Endothelial cell of umbilical vein (primary cell): Measurements from ENCODE around the gene TUBB3. TPM values are rescaled to one million over a fixed set of nuclear protein-coding genes. Genes with fewer than 3 reads are reported as not detected.

Experiments used
- BruUV-seq: library from RNA; stranded (reverse); fragments of 400-500 nt; replicated peaks from 2 replicates; lab custom pipeline; 2021; lab: Mats Ljungman, UMichigan
- CTCF ChIA-PET: fragments of 300-600, 350-600 bp; sonication (Branson Sonifier 250); formaldehyde crosslinking; loops from one replicate; lab custom pipeline; 2021; ENCODE audit warnings: antibody characterized with exemption, inconsistent platforms; lab: Charles Lee
- POLR2A ChIA-PET: fragments of 300-600, 350-600 bp; sonication (Branson Sonifier 250); formaldehyde crosslinking; loops from one replicate; lab custom pipeline; 2021; ENCODE audit warnings: antibody characterized with exemption, inconsistent platforms; lab: Charles Lee
- DNase-seq: peaks from one replicate; pipeline ENCODE4 v3.0.0-alpha.2; 2011; ENCODE audit warnings: low read depth, low spot score
- FAIRE-seq: peaks from 2 replicates; lab custom pipeline; 2011; peaks lifted over from hg19 to GRCh38; lab: Jason Lieb, UNC
- H2AFZ ChIP-seq: 2 replicates; pipeline ENCODE4 v1.6.0; 2012; ENCODE audit warnings: low read depth, low read length, control low read depth, inconsistent platforms
- H3K27ac ChIP-seq: 2 replicates; pipeline ENCODE4 v1.5.1; 2011; ENCODE audit warnings: low read depth, mild to moderate bottlenecking, control low read depth, low read length, moderate library complexity; ENCODE audit not compliant: insufficient read depth
- H3K27me3 ChIP-seq, 2 experiments: 2 replicates each; pipeline versions ENCODE4 v1.6.0 to v1.6.1; 2011; ENCODE audit warnings: low read length in 2 of 2, mixed read lengths in 1 of 2; ENCODE audit not compliant: control insufficient read depth in 2 of 2, insufficient read depth in 2 of 2
- H3K36me3 ChIP-seq, 2 experiments: 2 replicates in 1 of 2; 3 replicates in 1 of 2; pipeline ENCODE4 v1.5.1; 2011; ENCODE audit warnings: low read length in 2 of 2, mild to moderate bottlenecking in 1 of 2, moderate library complexity in 1 of 2; ENCODE audit not compliant: control insufficient read depth in 2 of 2, insufficient read depth in 2 of 2; ENCODE audit errors: extremely low read depth in 1 of 2
- H3K4me1 ChIP-seq: 3 replicates; pipeline ENCODE4 v1.5.1; 2011; ENCODE audit warnings: mild to moderate bottlenecking, low read length; ENCODE audit not compliant: control insufficient read depth, insufficient read depth; ENCODE audit errors: extremely low read depth
- H3K4me2 ChIP-seq: 2 replicates; pipeline ENCODE4 v1.6.1; 2011; ENCODE audit warnings: low read length, control low read depth, mixed read lengths; ENCODE audit not compliant: insufficient read depth
- H3K4me3 ChIP-seq, 3 experiments: fragments of 200-600 bp in 1 of 3; sonication (generic), shearing (Covaris generic) in 1 of 3; replicated peaks in 1 of 3; 2 replicates each; pipeline ENCODE4 v1.5.1; 2011 to 2016; ENCODE audit warnings: control low read depth in 3 of 3, low read length in 3 of 3, mild to moderate bottlenecking in 2 of 3, inconsistent platforms in 1 of 3, low read depth in 1 of 3, moderate library complexity in 1 of 3; ENCODE audit not compliant: insufficient read depth in 1 of 3
- H3K79me2 ChIP-seq: 2 replicates; pipeline ENCODE4 v1.6.0; 2012; ENCODE audit warnings: low read length, inconsistent platforms; ENCODE audit not compliant: control insufficient read depth, insufficient read depth
- H3K9ac ChIP-seq: replicated peaks from 2 replicates; pipeline ENCODE3; 2011; ENCODE audit warnings: low read length, control low read depth; ENCODE audit not compliant: insufficient read depth; ENCODE audit errors: extremely low read depth
- H3K9me1 ChIP-seq: replicated peaks from 3 replicates; pipeline ENCODE4 v1.6.0; 2011; ENCODE audit warnings: mild to moderate bottlenecking, low read length; ENCODE audit not compliant: control insufficient read depth, insufficient read depth; ENCODE audit errors: extremely low read depth
- H3K9me3 ChIP-seq: replicated peaks from 2 replicates; pipeline ENCODE4 v1.5.1; 2012; ENCODE audit warnings: low read length, inconsistent platforms; ENCODE audit not compliant: control insufficient read depth, insufficient read depth
- H4K20me1 ChIP-seq: replicated peaks from 2 replicates; pipeline ENCODE3; 2011; ENCODE audit warnings: mild to moderate bottlenecking, low read length; ENCODE audit not compliant: control insufficient read depth, insufficient read depth; ENCODE audit errors: extremely low read depth
- CTCF ChIP-seq, 2 donors: IDR thresholded peaks; 1 replicate in 1 of 2; 2 replicates in 1 of 2; pipeline ENCODE4 v1.5.1; 2011; ENCODE audit warnings: low read length in 2 of 2, mild to moderate bottlenecking in 2 of 2, moderate library complexity in 2 of 2, control low read depth in 1 of 2, inconsistent platforms in 1 of 2, low read depth in 1 of 2; ENCODE audit not compliant: insufficient read depth in 1 of 2; ENCODE audit errors: extremely low read depth in 1 of 2
- EZH2 ChIP-seq: IDR thresholded peaks from 2 replicates; pipeline ENCODE4 v1.6.1; 2012; ENCODE audit warnings: borderline replicate concordance, low read depth, mild to moderate bottlenecking, moderate library complexity, low read length, inconsistent platforms; ENCODE audit not compliant: severe bottlenecking
- FOS ChIP-seq: IDR thresholded peaks from 2 replicates; pipeline ENCODE4 v1.6.1; 2011; ENCODE audit warnings: mild to moderate bottlenecking, low read length, moderate library complexity, borderline replicate concordance; ENCODE audit not compliant: insufficient read depth
- GATA2 ChIP-seq: IDR thresholded peaks from 2 replicates; pipeline ENCODE4 v1.7.0; 2011; ENCODE audit warnings: low read depth, mild to moderate bottlenecking, moderate library complexity, mixed read lengths, low read length; ENCODE audit not compliant: insufficient read length, insufficient read depth
- JUN ChIP-seq: IDR thresholded peaks from 2 replicates; pipeline ENCODE4 v1.6.1; 2011; ENCODE audit warnings: borderline replicate concordance, low read depth; ENCODE audit not compliant: insufficient read length, insufficient read depth
- MAX ChIP-seq: IDR thresholded peaks from 2 replicates; pipeline ENCODE4 v1.6.1; 2011; ENCODE audit not compliant: insufficient read depth, insufficient read length
- MYC ChIP-seq: IDR thresholded peaks from one replicate; pipeline ENCODE4 v1.6.1; 2011; ENCODE audit warnings: mild to moderate bottlenecking, low read depth, low read length
- POLR2A ChIP-seq: IDR thresholded peaks from 2 replicates; pipeline ENCODE4 v1.6.1; 2012; ENCODE audit warnings: low read depth, mild to moderate bottlenecking, control low read depth, low read length
- POLR2AphosphoS5 ChIP-seq: IDR thresholded peaks from 2 replicates; pipeline ENCODE4 v1.6.1; 2012; ENCODE audit warnings: low read depth, mild to moderate bottlenecking, control low read depth, low read length, moderate library complexity; ENCODE audit not compliant: insufficient read depth
- dilution Hi-C: fragments of 300-500 bp; cut with MboI; formaldehyde crosslinking; loops from one replicate; pipeline ENCODE4 v1.15.0; 2019; ENCODE audit warnings: low sequenced_read_pairs; ENCODE audit not compliant: extremely low pct_ligation_motif_present
- intact Hi-C: fragments of 100-400 bp; cut with micrococcal nuclease; formaldehyde crosslinking; loops from one replicate; pipeline ENCODE4 v1.10.0; 2022
- polyA plus RNA-seq, 4 experiments: library from polyadenylated mRNA; depleted of rRNA in 3 of 4; stranded (reverse) in 3 of 4; unstranded in 1 of 4; fragments of >200 nt; gene quantifications; 2 replicates each; pipeline versions ENCODE4 v1.2.1 to v1.2.3, GENCODE V29; 2011 to 2012; ENCODE audit warnings: missing spikeins in 1 of 4
- total RNA-seq: library from RNA; stranded (reverse); gene quantifications from 2 replicates; pipeline ENCODE4 v1.2.3, GENCODE V29; 2021

TUBB3 gene
- total and polyA plus RNA-seq, 2 donors (not counting 3 experiments of a cell fraction or from before 2014, with no cell fraction given): 170 to 215 TPM

- dilution Hi-C loops (no loop called here), intact Hi-C loops (no loop called here)
- Histone ChIP-seq H3K4me1 (no peaks in the 10 kb centered on the region), H3K36me3 (peaks cover 8 to 27% of the 10 kb centered on the region in 2 experiments), H3K4me3 (no peak overlapping the region), H4K20me1 (no peaks in the 10 kb centered on the region), H3K4me2 (no peak overlapping the region), H3K9me3 (no peaks in the 10 kb centered on the region), H3K27ac (no peak overlapping the region), H3K9me1 (no peaks in the 10 kb centered on the region), H3K79me2 (no peaks in the 10 kb centered on the region), H3K27me3 (no peaks in the 10 kb centered on the region), H3K9ac (no peak overlapping the region), H2AFZ (no peak overlapping the region)
- no peak for FAIRE-seq
- DNase-seq: no peak
- TF ChIP-seq GATA2: no peak
- no peak for TF ChIP-seq MYC
- TF ChIP-seq EZH2: no peak
- TF ChIP-seq POLR2AphosphoS5: no peak
- no peak for TF ChIP-seq CTCF (IDR thresholded peaks at IDR 0.05; ENCODE audit: extremely low read depth in 1 of 2, insufficient read depth in 1 of 2, low read depth in 1 of 2, low read length in 2 of 2)
- no peak for TF ChIP-seq FOS
- no peak for TF ChIP-seq POLR2A
- no peak for TF ChIP-seq MAX
- no peak for TF ChIP-seq JUN
- POLR2A ChIA-PET: no interaction called here
- BruUV-seq: no TSS peak
- CTCF ChIA-PET: no interaction called here
Observed at GRCh38 chr16:89936981-89937380, 13.8 kb downstream of the TUBB3 start.
